ENCODE results near the gene RAP1GDS1. TPM values are rescaled to one million over a fixed set of nuclear protein-coding genes. Genes with fewer than 3 reads are reported as not detected.

RAP1GDS1 gene
- polyA plus RNA-seq, 1 of the 3 experiments (the other 2 are of a cell fraction): 25.6 TPM

GRCh38 chr4:98341309-98341708, 80.1 kb downstream of the RAP1GDS1 start (continued):
- TF ChIP-seq FOXM1 (IDR thresholded peaks at IDR 0.05; ENCODE audit: low read depth): no peak

- H3K27ac ChIP-seq (ENCODE audit: low read depth in 2 of 2, low read length in 1 of 2): no peak overlapping the region; a peak in 1 of 4 replicates
- CTCF ChIA-PET: no interaction called here
- POLR2A ChIA-PET: no interaction called here
- TF ChIP-seq ELF1 (IDR thresholded peaks at IDR 0.05) (no peak), TCF12 (IDR thresholded peaks at IDR 0.05) (peak; percentile 34; the same call in 1 of the 2 replicates), ZBTB33 (IDR thresholded peaks at IDR 0.05; ENCODE audit: borderline replicate concordance, low read depth) (no peak), MEF2A (IDR thresholded peaks at IDR 0.05; ENCODE audit: borderline replicate concordance, low read depth) (no peak)
- H4K20me1 ChIP-seq (ENCODE audit: insufficient read depth): no peaks in the 10 kb centered on the region
- H3K27me3 ChIP-seq (ENCODE audit: insufficient read depth): no peaks in the 10 kb centered on the region
- WGBS (ENCODE audit: low lambda C conversion rate): 84% methylated on average over 4 of the region's 4 CpGs
- H3K36me3 ChIP-seq (replicated peaks in 1 of 2; ENCODE audit: control insufficient read depth in 1 of 2, insufficient read depth in 2 of 2, low read length in 1 of 2): peaks cover 6 to 41% of the 10 kb centered on the region in 2 experiments
- peaks cover 42% of the 10 kb centered on the region for H3K79me2 ChIP-seq (ENCODE audit: insufficient read depth)
- H2AFZ ChIP-seq (ENCODE audit: low read depth): no peak overlapping the region
- H3K9me3 ChIP-seq: no peaks in the 10 kb centered on the region
- no peak for DNase-seq
- H3F3A ChIP-seq (replicated peaks; ENCODE audit: insufficient read depth): no peaks in the 10 kb centered on the region
- H3K9ac ChIP-seq: no peak overlapping the region
- peaks cover 5 to 7% of the 10 kb centered on the region in 2 experiments; a peak in 2 of 4 replicates for H3K4me1 ChIP-seq (ENCODE audit: control insufficient read depth in 1 of 2, insufficient read depth in 2 of 2, low read depth in 1 of 2, low read length in 1 of 2)
- no peak overlapping the region for H3K4me3 ChIP-seq (ENCODE audit: low read depth in 2 of 2, low read length in 1 of 2)
- H3K4me2 ChIP-seq: no peak overlapping the region
- H3K9me2 ChIP-seq: no peaks in the 10 kb centered on the region
Measured at GRCh38 chr4:98343626-98344025, 82.4 kb downstream of the RAP1GDS1 start.

- Histone ChIP-seq H2AFZ (ENCODE audit: low read depth) (no peak overlapping the region), H3K27ac (ENCODE audit: low read depth in 2 of 2, low read length in 1 of 2) (no peak overlapping the region), H3K36me3 (replicated peaks in 1 of 2; ENCODE audit: control insufficient read depth in 1 of 2, insufficient read depth in 2 of 2, low read length in 1 of 2) (peaks cover 6 to 41% of the 10 kb centered on the region in 2 experiments), H3K27me3 (ENCODE audit: insufficient read depth) (no peaks in the 10 kb centered on the region), H3K79me2 (ENCODE audit: insufficient read depth) (peaks cover 54% of the 10 kb centered on the region), H3F3A (replicated peaks; ENCODE audit: insufficient read depth) (no peaks in the 10 kb centered on the region), H3K9ac (no peak overlapping the region), H3K9me2 (no peaks in the 10 kb centered on the region), H3K4me2 (no peak overlapping the region), H4K20me1 (ENCODE audit: insufficient read depth) (no peaks in the 10 kb centered on the region), H3K9me3 (no peaks in the 10 kb centered on the region), H3K4me1 (ENCODE audit: control insufficient read depth in 1 of 2, insufficient read depth in 2 of 2, low read depth in 1 of 2, low read length in 1 of 2) (peaks cover 5 to 7% of the 10 kb centered on the region in 2 experiments; a peak in 2 of 4 replicates), H3K4me3 (ENCODE audit: low read depth in 2 of 2, low read length in 1 of 2) (no peak overlapping the region)
- WGBS (ENCODE audit: low lambda C conversion rate): 83% methylated on average over 3 of the region's 3 CpGs
- TF ChIP-seq EZH2phosphoT487 (IDR thresholded peaks at IDR 0.05; ENCODE audit: borderline replicate concordance, low read depth) (no peak), EP300 (IDR thresholded peaks at IDR 0.05; ENCODE audit: borderline replicate concordance in 1 of 2, low read depth in 1 of 2, low read length in 1 of 2) (no peak), NRF1 (IDR thresholded peaks at IDR 0.05; ENCODE audit: low read depth, low read length) (no peak), RAD21 (IDR thresholded peaks at IDR 0.05; ENCODE audit: low read length) (no peak), MEF2A (IDR thresholded peaks at IDR 0.05; ENCODE audit: borderline replicate concordance, low read depth) (no peak), IRF3 (IDR thresholded peaks at IDR 0.05; ENCODE audit: low read depth, low read length) (no peak), RFX5 (IDR thresholded peaks at IDR 0.05; ENCODE audit: low read length) (no peak), ZBTB33 (IDR thresholded peaks at IDR 0.05; ENCODE audit: borderline replicate concordance, low read depth) (no peak), POLR2AphosphoS5 (IDR thresholded peaks at IDR 0.05; ENCODE audit: low read depth, low read length) (no peak), MAX (IDR thresholded peaks at IDR 0.05; ENCODE audit: low read depth) (no peak)
- ChIA-PET POLR2A (no interaction called here), CTCF (no interaction called here)
- no peak for DNase-seq
Measured at GRCh38 chr4:98345838-98346237, 84.7 kb downstream of the RAP1GDS1 start.
